ENCODE data around the gene WBP2NL.

Gene WBP2NL

DNA sequence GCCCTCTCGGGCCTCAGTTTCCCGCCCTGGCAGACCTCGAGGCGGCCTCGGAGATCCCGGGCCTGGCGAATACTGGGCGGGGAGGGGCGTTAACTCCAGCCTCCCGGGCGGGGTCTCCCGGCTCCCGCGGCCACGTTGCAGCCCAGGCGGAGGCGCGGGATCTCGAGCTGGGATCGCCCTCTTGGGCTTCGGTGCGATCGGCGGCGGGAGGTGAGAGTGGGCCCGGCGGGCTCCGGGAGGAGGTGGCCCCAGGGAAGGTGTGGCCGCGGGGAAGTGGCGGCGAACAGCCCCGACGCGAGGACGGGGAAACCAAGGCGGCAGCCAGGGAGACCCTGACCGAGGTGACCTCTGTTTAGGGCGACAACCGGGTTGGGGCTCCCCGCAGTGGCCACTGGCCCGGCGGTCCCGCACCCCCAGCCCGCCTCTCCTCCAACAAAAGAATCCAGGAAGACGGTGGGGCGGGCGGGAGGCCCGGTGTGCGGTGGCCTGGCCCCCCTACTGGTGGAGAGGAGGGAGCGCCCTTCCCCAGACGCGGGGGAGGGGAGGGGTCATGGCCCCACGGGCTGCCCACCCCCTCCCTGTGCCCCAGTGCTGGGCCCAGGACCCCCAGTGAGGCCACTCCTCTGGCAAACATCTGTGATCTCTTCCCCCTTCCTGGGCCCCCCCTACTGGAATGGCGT is 75.7 kb downstream of the WBP2NL start, which contains the start of gene PHETA2:
Gene PHETA2 (plus strand): TSS at position 117 of the 680 bp plus-strand sequence. CDS start 3,046 bp downstream, outside the sequence.
- no peak for DNase-seq

DNA sequence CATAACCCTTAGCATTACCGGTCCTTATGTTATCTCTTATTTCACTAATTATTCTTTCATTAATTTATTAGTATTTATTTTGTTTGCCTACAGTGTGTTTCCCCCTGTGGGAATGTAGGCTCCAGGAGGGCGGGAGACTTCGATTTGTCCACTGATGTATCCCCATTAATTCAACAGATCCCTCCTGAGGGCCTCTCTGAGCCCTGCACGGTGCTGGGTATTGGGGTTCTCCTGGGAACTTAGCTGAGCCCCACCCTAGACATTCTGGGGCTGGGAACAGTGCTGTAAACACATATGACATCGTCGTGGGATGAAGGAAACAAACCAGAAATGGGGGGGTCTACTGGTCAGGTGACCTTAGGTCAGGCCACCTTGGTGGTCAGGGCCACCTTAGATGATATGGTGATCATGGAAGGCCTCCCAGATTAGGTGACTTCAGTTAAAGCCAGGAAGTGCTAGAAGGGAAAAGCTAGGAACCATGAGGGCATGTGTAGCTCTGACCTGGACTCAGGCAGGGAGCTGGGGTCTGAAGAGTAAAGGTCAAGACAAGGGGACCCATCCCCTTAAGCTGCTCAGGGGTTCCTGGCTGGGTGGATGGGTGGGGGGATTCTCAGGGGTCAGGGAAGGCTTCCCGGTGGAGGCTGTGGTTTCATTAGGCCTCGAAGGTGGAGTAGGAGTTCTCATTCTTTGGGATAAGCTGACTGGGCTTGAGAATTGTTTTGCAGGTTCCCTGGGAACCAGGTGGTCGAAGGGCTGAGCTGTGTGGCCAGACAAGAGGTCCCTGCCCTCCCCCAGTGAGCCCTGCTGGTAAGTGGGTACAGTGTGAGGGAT is 76.5 kb downstream of the WBP2NL start:
- no peak for DNase-seq

DNA sequence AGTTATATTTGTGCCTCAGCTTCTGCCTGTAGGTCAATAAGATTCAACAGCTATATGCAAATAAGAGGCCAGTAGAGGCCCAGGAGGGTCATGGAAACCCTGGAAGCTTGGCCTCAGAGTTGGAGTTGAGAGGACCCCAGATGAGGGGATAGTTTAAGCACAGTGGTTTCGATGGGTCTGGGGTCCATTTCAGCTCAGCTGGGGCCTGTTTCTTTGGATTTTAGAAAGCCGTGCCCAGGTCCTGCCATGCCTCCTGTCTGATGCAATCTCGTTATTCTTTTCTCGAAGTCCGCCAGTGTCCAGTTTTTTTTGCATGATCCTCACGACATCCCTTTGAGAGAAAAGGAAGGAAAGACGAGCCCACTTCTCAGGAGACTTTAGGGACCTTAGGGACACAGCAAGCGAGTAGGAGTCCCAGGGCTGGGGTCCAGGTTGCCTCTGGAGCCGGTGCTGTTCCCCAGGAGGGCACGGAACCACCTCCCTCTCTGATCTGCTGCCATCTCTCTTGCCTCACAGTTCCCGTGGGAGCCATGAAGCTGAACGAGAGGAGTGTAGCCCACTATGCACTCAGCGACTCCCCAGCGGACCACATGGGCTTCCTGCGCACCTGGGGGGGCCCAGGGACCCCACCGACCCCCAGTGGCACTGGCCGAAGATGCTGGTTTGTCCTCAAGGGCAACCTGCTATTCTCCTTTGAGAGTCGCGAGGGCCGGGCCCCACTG is 78.3 kb downstream of the WBP2NL start:
- no peak for DNase-seq

DNA sequence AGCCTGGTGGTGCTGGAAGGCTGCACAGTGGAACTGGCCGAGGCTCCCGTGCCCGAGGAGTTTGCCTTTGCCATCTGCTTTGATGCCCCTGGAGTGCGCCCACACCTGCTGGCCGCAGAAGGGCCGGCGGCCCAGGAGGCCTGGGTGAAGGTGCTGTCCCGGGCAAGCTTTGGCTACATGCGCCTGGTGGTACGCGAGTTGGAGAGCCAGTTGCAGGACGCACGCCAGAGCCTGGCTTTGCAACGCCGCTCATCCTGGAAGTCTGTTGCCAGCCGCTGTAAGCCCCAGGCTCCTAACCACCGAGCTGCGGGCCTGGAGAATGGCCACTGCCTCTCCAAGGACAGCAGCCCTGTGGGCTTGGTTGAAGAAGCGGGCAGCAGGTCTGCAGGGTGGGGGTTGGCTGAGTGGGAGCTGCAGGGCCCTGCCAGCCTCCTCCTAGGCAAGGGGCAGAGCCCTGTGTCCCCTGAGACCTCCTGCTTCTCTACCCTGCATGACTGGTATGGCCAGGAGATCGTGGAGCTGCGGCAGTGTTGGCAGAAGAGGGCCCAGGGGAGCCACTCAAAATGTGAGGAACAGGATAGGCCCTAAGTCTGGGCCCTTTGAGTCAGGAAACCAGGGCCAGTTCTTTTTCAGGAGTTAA is 79.0 kb downstream of the WBP2NL start:
- DNase-seq, result no peak
